K562 (cell line): Measurements from ENCODE around the gene TRMT44.

Source experiments
- CEBPB ChIP-seq: fragments of 450-650 bp; IDR thresholded peaks from 2 replicates; pipeline ENCODE4 v1.6.1; 2016; ENCODE audit warnings: missing genetic modification characterization, missing compliant biosample characterization
- EZH2 ChIP-seq: IDR thresholded peaks from 2 replicates; pipeline ENCODE4 v1.6.1; 2012; ENCODE audit warnings: low read depth, mild to moderate bottlenecking, inconsistent platforms, low read length, borderline replicate concordance
- HDAC2 ChIP-seq: fragments of 450-650 bp; IDR thresholded peaks from 2 replicates; pipeline ENCODE4 v1.6.1; 2016; ENCODE audit warnings: mild to moderate bottlenecking
- NCOA1 ChIP-seq: fragments of 450-650 bp; IDR thresholded peaks from 2 replicates; pipeline ENCODE4 v1.6.1; 2016; ENCODE audit warnings: low read depth
- PCBP2 ChIP-seq: fragments of 200-400 bp; formaldehyde crosslinking; IDR thresholded peaks from 2 replicates; pipeline ENCODE4 v1.6.1; 2018; ENCODE audit warnings: low read length, low read depth, mild to moderate bottlenecking, moderate library complexity; ENCODE audit not compliant: poor library complexity, severe bottlenecking
- RAD21 ChIP-seq, 2 experiments: fragments of 250-450 bp in 1 of 2; fragments of 450-650 bp in 1 of 2; sonication (Bioruptor Pico) in 1 of 2; formaldehyde crosslinking in 1 of 2; IDR thresholded peaks in 1 of 2; conservative IDR thresholded peaks in 1 of 2; 2 replicates each; pipeline versions ENCODE4 v1.4.0 to v1.8.0; 2020 to 2022; ENCODE audit warnings: mild to moderate bottlenecking in 2 of 2, moderate library complexity in 1 of 2
- TEAD2 ChIP-seq: fragments of 450-650 bp; IDR thresholded peaks from 2 replicates; pipeline ENCODE4 v1.6.1; 2016; ENCODE audit warnings: missing genetic modification characterization, control low read depth, missing compliant biosample characterization
- YY1 ChIP-seq, 3 experiments: IDR thresholded peaks; 2 replicates each; pipeline ENCODE4 v1.6.1; 2011; ENCODE audit warnings: low read length in 2 of 3, mild to moderate bottlenecking in 2 of 3, moderate library complexity in 2 of 3, borderline replicate concordance in 1 of 3, control low read depth in 1 of 3, low read depth in 1 of 3; ENCODE audit not compliant: insufficient read depth in 3 of 3, insufficient replicate concordance in 2 of 3, control insufficient read depth in 1 of 3, insufficient read length in 1 of 3; ENCODE audit errors: extremely low read depth in 1 of 3
- TF ChIP-seq, protein P1 (sequence below): fragments of 450-650 bp; IDR thresholded peaks from 2 replicates; pipeline ENCODE4 v1.6.1; 2016
- TF ChIP-seq, protein P2 (sequence below), 3 experiments: IDR thresholded peaks in 2 of 3; conservative IDR thresholded peaks in 1 of 3; 2 replicates each; pipeline ENCODE4 v1.5.1; 2011 to 2012; ENCODE audit warnings: low read length in 3 of 3, mild to moderate bottlenecking in 3 of 3, control low read depth in 2 of 3, improper control_type of control experiment in 1 of 3, inconsistent platforms in 1 of 3, low read depth in 1 of 3, mixed read lengths in 1 of 3, moderate library complexity in 1 of 3; ENCODE audit not compliant: insufficient read depth in 2 of 3
- TF ChIP-seq, protein P3 (sequence below): sonication (generic); formaldehyde crosslinking; IDR thresholded peaks from 2 replicates; pipeline ENCODE4 v1.8.1; 2022; ENCODE audit warnings: missing genetic modification reagents
- TF ChIP-seq, protein P4 (sequence below): sonication (generic); formaldehyde crosslinking; IDR thresholded peaks from 2 replicates; pipeline ENCODE4 v1.8.0; 2022; ENCODE audit warnings: mild to moderate bottlenecking, missing genetic modification reagents

DNA sequence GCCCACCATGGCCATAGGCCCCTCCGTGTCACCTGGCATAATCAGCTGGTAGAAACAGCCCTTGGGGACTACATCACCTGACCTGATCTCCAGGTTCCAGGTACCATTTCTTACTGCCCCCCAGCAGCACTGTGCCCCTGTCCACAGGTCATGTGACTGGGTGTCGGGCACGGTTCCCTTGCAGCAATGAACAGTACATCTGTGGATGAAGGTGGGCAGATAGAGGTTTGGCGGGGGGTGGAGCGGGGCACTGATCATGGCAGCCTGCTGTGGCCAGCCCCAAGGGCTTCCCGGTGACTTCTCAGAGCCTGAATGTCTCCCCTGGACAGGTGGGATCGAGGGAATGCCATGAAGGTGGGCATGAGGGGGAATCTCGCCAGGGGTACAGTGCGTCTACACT is 37.8 kb downstream of the TRMT44 start:
- TF ChIP-seq, protein P1, sequence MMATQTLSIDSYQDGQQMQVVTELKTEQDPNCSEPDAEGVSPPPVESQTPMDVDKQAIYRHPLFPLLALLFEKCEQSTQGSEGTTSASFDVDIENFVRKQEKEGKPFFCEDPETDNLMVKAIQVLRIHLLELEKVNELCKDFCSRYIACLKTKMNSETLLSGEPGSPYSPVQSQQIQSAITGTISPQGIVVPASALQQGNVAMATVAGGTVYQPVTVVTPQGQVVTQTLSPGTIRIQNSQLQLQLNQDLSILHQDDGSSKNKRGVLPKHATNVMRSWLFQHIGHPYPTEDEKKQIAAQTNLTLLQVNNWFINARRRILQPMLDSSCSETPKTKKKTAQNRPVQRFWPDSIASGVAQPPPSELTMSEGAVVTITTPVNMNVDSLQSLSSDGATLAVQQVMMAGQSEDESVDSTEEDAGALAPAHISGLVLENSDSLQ: no peak
- no peak for TF ChIP-seq CEBPB
- TF ChIP-seq NCOA1: no peak
- TF ChIP-seq, protein P2, sequence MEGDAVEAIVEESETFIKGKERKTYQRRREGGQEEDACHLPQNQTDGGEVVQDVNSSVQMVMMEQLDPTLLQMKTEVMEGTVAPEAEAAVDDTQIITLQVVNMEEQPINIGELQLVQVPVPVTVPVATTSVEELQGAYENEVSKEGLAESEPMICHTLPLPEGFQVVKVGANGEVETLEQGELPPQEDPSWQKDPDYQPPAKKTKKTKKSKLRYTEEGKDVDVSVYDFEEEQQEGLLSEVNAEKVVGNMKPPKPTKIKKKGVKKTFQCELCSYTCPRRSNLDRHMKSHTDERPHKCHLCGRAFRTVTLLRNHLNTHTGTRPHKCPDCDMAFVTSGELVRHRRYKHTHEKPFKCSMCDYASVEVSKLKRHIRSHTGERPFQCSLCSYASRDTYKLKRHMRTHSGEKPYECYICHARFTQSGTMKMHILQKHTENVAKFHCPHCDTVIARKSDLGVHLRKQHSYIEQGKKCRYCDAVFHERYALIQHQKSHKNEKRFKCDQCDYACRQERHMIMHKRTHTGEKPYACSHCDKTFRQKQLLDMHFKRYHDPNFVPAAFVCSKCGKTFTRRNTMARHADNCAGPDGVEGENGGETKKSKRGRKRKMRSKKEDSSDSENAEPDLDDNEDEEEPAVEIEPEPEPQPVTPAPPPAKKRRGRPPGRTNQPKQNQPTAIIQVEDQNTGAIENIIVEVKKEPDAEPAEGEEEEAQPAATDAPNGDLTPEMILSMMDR (IDR thresholded peaks at IDR 0.05 in 2 of 3, conservative IDR thresholded peaks at IDR 0.05 in 1 of 3; ENCODE audit: insufficient read depth in 2 of 3, low read depth in 1 of 3, low read length in 3 of 3): no peak
- no peak for TF ChIP-seq EZH2
- no peak for TF ChIP-seq RAD21 (CRISPR knock-in tag; conservative IDR thresholded peaks at IDR 0.05 in 1 of 2, IDR thresholded peaks at IDR 0.05 in 1 of 2)
- TF ChIP-seq, protein P3, sequence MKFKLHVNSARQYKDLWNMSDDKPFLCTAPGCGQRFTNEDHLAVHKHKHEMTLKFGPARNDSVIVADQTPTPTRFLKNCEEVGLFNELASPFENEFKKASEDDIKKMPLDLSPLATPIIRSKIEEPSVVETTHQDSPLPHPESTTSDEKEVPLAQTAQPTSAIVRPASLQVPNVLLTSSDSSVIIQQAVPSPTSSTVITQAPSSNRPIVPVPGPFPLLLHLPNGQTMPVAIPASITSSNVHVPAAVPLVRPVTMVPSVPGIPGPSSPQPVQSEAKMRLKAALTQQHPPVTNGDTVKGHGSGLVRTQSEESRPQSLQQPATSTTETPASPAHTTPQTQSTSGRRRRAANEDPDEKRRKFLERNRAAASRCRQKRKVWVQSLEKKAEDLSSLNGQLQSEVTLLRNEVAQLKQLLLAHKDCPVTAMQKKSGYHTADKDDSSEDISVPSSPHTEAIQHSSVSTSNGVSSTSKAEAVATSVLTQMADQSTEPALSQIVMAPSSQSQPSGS (CRISPR knock-in tag): no peak
- no peak for TF ChIP-seq HDAC2
- no peak for TF ChIP-seq YY1 (IDR thresholded peaks at IDR 0.05; ENCODE audit: borderline replicate concordance in 1 of 3, control insufficient read depth in 1 of 3, extremely low read depth in 1 of 3, insufficient read depth in 3 of 3, insufficient read length in 1 of 3, insufficient replicate concordance in 2 of 3, low read depth in 1 of 3, low read length in 2 of 3)
- no peak for TF ChIP-seq PCBP2
- TF ChIP-seq TEAD2: no peak
- TF ChIP-seq, protein P4, sequence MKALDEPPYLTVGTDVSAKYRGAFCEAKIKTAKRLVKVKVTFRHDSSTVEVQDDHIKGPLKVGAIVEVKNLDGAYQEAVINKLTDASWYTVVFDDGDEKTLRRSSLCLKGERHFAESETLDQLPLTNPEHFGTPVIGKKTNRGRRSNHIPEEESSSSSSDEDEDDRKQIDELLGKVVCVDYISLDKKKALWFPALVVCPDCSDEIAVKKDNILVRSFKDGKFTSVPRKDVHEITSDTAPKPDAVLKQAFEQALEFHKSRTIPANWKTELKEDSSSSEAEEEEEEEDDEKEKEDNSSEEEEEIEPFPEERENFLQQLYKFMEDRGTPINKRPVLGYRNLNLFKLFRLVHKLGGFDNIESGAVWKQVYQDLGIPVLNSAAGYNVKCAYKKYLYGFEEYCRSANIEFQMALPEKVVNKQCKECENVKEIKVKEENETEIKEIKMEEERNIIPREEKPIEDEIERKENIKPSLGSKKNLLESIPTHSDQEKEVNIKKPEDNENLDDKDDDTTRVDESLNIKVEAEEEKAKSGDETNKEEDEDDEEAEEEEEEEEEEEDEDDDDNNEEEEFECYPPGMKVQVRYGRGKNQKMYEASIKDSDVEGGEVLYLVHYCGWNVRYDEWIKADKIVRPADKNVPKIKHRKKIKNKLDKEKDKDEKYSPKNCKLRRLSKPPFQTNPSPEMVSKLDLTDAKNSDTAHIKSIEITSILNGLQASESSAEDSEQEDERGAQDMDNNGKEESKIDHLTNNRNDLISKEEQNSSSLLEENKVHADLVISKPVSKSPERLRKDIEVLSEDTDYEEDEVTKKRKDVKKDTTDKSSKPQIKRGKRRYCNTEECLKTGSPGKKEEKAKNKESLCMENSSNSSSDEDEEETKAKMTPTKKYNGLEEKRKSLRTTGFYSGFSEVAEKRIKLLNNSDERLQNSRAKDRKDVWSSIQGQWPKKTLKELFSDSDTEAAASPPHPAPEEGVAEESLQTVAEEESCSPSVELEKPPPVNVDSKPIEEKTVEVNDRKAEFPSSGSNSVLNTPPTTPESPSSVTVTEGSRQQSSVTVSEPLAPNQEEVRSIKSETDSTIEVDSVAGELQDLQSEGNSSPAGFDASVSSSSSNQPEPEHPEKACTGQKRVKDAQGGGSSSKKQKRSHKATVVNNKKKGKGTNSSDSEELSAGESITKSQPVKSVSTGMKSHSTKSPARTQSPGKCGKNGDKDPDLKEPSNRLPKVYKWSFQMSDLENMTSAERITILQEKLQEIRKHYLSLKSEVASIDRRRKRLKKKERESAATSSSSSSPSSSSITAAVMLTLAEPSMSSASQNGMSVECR (CRISPR knock-in tag): no peak
